ENCODE measurements around the gene GMNC.

The GMNC gene

DNA sequence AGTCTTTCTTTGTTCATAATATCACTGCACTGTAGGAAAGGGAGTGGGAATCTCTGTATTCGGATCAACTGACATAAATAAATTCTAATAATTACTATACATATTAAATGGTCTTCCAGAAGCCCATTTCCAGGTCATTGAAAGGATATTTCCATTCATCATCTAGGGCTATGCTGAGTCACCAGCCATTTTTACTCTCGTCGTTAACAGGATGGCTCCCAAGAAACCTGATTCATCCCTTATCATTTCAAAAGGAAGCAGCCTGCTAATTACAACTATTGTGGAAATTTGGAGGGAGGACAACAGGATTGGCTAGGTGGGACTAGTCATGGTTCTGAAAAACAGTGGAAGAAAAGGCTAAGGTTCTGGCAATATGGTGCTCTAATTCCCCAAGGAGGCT, 13.6 kb downstream of the GMNC start:
- DNase-seq: no peak

DNA sequence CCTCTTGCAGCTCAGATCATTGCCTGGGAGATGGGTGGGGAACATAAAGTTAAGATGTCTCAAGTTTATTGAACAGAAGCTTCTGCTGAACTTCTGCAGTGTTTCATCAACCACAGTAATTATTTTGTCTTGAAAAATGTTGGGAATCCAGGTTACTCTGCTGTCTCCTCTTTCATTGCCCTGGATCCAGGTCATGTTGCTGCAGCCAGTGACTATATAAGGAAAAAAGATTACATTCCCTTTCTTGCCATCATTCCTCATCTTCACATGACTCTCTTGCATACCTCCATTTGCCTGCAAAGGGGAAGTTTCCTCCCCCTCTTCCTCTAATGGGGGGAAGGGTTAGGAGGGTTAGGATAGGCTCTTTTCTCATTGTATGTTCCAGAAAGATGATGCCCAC, 15.1 kb downstream of the GMNC start:
- no peak for DNase-seq

DNA sequence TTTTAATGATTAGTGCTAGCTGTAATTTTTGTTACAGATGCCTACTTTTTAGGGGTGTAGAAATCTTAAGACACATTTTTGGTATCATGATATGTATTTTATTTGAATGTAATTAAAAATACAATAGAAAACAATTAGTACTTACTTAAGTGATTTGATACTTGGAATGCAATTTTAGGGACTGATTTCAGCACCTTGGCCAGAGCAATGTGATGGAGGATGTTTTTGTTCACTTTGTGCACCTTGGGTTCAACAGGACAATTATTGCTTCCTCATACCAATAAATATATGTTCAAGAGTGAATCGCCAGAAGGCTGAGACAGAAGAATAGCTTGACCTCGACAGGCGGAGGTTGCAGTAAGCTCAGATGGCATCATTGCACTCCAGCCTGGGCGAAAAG, 22.3 kb downstream of the GMNC start:
- no peak for DNase-seq

DNA sequence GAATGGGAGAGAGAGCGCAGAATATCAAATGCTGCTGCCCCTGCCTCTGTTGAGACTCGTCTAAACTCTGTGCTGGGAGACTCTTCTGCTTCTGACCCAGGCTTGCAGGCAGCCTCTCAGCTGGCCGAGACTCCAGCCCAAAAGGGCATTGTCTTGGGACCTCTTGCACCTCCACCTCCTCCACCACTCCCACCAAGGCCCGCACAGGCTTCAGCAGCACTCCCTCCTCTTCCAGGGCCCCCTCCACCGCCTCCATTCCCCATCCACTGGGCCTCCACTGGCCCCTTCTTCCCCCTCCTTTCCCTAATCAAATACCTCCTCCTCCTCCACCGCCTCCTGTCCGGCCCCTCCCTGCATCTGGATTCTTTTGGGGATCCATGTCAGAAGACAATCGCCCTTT, 31.3 kb downstream of the GMNC start:
- DNase-seq: no peak

DNA sequence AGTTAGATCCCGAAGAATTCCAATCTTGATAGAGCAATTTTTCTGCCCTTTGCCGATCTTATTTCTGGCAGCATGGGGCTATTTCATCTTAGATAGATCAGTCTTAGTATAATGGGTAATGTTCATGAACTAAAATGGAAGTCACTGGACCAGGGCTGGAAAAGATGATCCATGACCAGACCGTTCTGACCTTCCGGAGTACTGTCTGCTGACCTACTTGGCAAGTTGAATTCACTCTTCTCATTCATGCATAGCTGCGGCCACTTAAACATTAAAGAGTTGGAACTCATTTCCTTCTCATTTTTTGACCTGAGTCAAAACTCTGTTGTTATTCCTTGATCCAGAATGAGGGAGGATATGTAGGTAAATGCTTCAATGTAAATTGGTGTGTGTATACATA, 32.5 kb downstream of the GMNC start:
- DNase-seq: no peak

DNA sequence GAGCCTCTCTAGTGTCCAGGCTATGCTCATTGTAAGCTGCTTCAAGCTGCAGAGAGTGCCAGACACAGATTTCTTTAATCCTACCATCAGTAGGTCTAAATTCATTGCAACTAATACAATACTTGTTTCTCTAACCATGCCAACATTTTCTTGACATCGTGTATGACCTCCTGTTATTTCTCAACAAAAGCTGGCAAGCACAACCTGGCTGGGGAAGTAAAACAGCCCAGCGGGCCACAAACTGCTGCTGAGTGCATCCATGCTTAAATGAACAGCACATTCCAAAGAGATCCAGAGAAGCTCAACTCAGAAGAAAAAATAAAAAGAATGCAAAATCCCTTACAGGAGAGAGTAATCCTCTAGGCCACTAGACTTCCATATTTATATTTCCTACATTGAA, 36.5 kb downstream of the GMNC start:
- no peak for DNase-seq

DNA sequence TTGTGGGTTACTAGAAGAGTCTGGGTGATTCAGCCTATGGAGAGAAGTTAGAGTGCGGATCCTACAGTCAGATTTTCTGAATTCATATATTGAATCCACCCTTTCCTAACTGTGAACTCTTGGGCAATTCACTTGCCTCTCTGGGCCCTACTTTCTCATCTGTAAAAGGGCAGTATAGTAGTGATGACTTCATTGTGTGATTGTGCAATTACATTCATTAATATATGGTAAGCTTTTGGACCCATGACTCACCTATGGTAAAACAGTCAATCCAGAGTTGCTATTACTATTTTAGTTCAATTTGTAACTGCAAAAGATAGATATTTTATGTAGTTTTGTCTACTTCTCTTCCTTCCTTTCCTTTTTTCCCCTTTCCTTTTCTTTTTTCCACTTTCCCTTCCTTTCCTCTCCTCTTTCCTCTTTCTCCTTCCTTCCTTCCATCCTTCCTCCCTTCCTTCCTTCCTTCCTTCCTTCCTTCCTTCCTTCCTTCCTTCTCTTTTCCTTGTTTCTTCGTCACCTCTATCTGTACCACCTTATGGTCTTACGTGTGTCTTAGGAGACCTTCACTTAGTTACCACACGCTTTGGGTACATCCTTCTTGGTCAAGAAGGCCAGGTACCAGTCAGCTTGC, 37.0 kb downstream of the GMNC start:
- no peak for DNase-seq

DNA sequence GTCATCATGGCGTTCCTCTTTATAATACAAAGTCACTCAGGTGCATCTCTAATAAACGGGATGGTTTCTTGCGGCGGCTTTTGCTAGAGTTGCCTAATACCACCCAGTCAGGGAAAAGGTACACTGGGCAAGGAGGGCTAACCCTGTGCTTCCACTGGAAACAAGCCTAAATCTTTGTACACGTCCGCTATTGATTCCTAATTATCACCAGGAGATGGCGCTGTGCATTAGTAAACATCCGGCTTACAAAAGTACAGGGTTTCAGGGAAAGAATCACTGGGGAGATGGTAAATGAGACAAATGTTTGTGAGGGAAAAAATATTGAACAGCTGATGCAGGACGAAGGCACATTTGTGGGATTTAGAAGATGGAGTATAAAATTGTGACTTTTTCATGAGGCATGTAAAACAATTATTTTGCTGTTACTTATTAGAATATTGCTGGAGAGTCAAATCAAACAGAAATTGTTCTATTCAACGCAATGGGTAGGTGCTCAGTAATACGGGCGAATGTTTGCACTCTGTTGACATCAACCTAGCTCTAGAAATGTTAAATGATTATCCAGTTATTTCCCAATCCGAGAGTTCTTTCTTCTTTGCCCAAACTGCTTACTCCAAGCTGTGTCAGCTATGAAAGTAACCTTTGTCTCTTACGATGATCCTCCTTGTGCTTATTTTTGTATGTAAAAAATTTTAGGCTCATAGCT, 50.6 kb downstream of the GMNC start:
- no peak for DNase-seq

DNA sequence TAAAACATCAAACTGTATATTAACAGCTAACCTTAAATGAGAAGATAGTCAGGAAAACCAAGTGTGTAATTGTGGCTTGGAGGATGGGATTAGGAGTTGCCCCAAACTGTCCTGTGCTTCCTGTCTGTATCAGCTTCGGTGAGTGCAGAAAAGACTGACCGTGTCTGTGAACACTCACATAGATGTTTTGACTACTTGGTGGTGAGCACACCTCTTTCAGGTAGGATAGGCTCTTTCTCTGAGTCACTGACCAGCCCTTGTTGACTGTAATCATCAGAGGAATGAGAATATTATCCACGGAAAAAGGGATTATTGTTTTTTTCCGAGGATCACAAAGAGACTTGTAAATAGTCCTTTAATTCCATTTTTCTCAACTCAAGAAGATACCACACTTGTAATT, 51.5 kb downstream of the GMNC start:
- no peak for DNase-seq

DNA sequence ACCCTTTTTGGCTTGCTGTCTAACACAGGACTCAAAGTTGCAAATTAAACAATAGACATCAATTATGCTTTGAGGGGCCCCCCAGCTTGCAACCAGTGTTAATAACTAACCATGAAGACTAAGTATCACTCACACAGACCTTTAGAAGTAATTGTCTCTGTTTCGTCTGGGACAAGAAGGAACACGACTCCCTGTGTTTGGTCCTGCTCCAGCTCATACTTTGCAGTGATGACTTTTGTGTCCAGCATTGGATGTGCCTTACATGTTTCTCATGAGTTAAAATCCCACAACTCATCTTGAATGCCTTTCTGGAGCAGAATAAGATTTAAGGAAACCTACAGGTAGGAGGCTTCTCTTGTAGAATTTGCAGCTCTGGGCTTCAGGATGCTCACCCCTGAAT, 53.1 kb downstream of the GMNC start:
- no peak for DNase-seq

DNA sequence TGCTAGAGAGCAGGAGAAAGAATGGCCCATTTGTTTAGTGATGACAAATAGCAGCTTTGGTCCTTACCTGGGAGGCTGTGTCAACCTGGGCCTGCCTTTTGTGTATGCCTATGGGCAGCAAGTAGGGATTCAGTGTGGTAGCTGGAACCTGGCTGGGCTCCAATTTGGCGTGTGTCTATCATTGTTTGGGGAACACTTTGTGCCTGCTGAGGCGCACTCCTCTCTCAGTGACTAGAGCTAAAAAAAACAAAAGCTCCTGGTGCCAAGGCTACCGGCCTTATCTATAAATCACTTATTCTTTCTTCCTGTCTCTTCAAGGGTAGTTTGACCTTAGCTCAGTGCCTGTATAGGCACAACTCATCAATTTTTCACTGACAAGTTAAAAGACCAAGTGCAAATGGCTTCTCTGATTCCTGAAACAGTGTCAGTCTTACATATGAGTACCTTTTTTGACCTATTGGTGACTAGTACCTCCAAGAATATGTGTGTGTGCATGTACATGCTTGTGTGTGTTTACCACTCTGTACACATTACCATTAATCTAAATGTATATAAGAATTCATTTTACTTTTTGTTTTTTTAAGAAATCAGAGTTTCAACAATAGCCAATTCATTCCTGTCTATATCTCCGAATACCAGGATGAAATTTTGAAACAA, 54.6 kb downstream of the GMNC start:
- no peak for DNase-seq
